ENCODE data around the gene NPTXR. TPM values are rescaled to one million over a fixed set of nuclear protein-coding genes. Genes with fewer than 3 reads are reported as not detected.

Gene NPTXR
- polyA plus RNA-seq, 1 experiment = 1.7 TPM

- Histone ChIP-seq H3K27me3 (ENCODE audit: control insufficient read depth, insufficient read depth, low read length) (peaks cover 29% of the 10 kb centered on the region), H3K9me3 (ENCODE audit: control insufficient read depth, insufficient read depth, low read length) (no peaks in the 10 kb centered on the region), H3K4me3 (ENCODE audit: low read depth, low read length) (peak overlapping the region; percentile 43), H3K27ac (ENCODE audit: low read depth, low read length) (no peak overlapping the region)
- ChIA-PET POLR2A (interaction anchor here (0.6 to 1.0 kb wide), 4 partner anchors 9 to 396 kb away, joined by 3 to 5 read pairs (median 4); no protein-coding TSS in a partner anchor), CTCF (interaction anchor here (0.5 to 3.9 kb wide), 5 partner anchors 26 to 77 kb away, joined by 3 to 38 read pairs (median 3); no protein-coding TSS in a partner anchor)
- no peak for TF ChIP-seq CTCF (IDR thresholded peaks at IDR 0.05; ENCODE audit: low read depth, low read length)
- no peak for DNase-seq (ENCODE audit: low read depth, low spot score)
Measured at GRCh38 chr22:38842512-38843200, 1.2 kb downstream of the NPTXR start.

GRCh38 chr22:38841635-38842034, 2.2 kb downstream of the NPTXR start:
- no peak for DNase-seq (ENCODE audit: low read depth, low spot score)
- no peaks in the 10 kb centered on the region for H3K9me3 ChIP-seq (ENCODE audit: control insufficient read depth, insufficient read depth, low read length)
- H3K4me3 ChIP-seq (ENCODE audit: low read depth, low read length) = no peak overlapping the region
- ChIA-PET CTCF (interaction anchor here (2.2 to 3.9 kb wide), 2 partner anchors 27 to 73 kb away, joined by 9 to 38 read pairs; no protein-coding TSS in a partner anchor), POLR2A (no interaction called here)
- peaks cover 27% of the 10 kb centered on the region for H3K27me3 ChIP-seq (ENCODE audit: control insufficient read depth, insufficient read depth, low read length)
- no peak overlapping the region for H3K27ac ChIP-seq (ENCODE audit: low read depth, low read length)
- TF ChIP-seq CTCF (IDR thresholded peaks at IDR 0.05; ENCODE audit: low read depth, low read length) = no peak

GRCh38 chr22:38841211-38841610, 2.6 kb downstream of the NPTXR start:
- no peak for DNase-seq (ENCODE audit: low read depth, low spot score)
- Histone ChIP-seq H3K4me3 (ENCODE audit: low read depth, low read length) (no peak overlapping the region), H3K27ac (ENCODE audit: low read depth, low read length) (no peak overlapping the region), H3K27me3 (ENCODE audit: control insufficient read depth, insufficient read depth, low read length) (peaks cover 27% of the 10 kb centered on the region), H3K9me3 (ENCODE audit: control insufficient read depth, insufficient read depth, low read length) (no peaks in the 10 kb centered on the region)
- no peak for TF ChIP-seq CTCF (IDR thresholded peaks at IDR 0.05; ENCODE audit: low read depth, low read length)
- POLR2A ChIA-PET = no interaction called here
- CTCF ChIA-PET = interaction anchor here (2.2 to 3.9 kb wide), 2 partner anchors 28 to 72 kb away, joined by 9 to 38 read pairs; no protein-coding TSS in a partner anchor

- ChIA-PET CTCF (no interaction called here), POLR2A (no interaction called here)
- no peak for TF ChIP-seq CTCF (IDR thresholded peaks at IDR 0.05; ENCODE audit: low read depth, low read length)
- Histone ChIP-seq H3K27me3 (ENCODE audit: control insufficient read depth, insufficient read depth, low read length) (peaks cover 27% of the 10 kb centered on the region), H3K9me3 (ENCODE audit: control insufficient read depth, insufficient read depth, low read length) (no peaks in the 10 kb centered on the region), H3K4me3 (ENCODE audit: low read depth, low read length) (no peak overlapping the region), H3K27ac (ENCODE audit: low read depth, low read length) (no peak overlapping the region)
- DNase-seq (ENCODE audit: low read depth, low spot score) = no peak
Measured at GRCh38 chr22:38840129-38840528, 3.7 kb downstream of the NPTXR start.

GRCh38 chr22:38839686-38840085, 4.1 kb downstream of the NPTXR start:
- ChIA-PET CTCF (no interaction called here), POLR2A (interaction anchor here (0.6 to 0.7 kb wide), 2 partner anchors 37 to 573 kb away, joined by 3 to 5 read pairs; no protein-coding TSS in a partner anchor)
- no peak for DNase-seq (ENCODE audit: low read depth, low spot score)

More at GRCh38 chr22:38839686-38840085, 4.1 kb downstream of the NPTXR start:
- H3K27ac ChIP-seq (ENCODE audit: low read depth, low read length) = no peak overlapping the region
- H3K9me3 ChIP-seq (ENCODE audit: control insufficient read depth, insufficient read depth, low read length) = no peaks in the 10 kb centered on the region
- H3K4me3 ChIP-seq (ENCODE audit: low read depth, low read length) = no peak overlapping the region
- H3K27me3 ChIP-seq (ENCODE audit: control insufficient read depth, insufficient read depth, low read length) = peaks cover 26% of the 10 kb centered on the region
- TF ChIP-seq CTCF (IDR thresholded peaks at IDR 0.05; ENCODE audit: low read depth, low read length) = no peak
